Nephron (organoid): ENCODE results near the gene ABLIM3.

ENCODE experiments used
- H3K27ac Mint-ChIP-seq, 3 experiments: 2 replicates each; pipeline ENCODE4 v1.8.0; 2020; ENCODE audit warnings: mixed read lengths in 3 of 3, mild to moderate bottlenecking in 2 of 3, moderate library complexity in 1 of 3
- H3K27me3 Mint-ChIP-seq: 2 replicates; pipeline ENCODE4 v1.8.0; 2021; ENCODE audit warnings: low read depth, mild to moderate bottlenecking, moderate library complexity, mixed read lengths
- H3K36me3 Mint-ChIP-seq: 2 replicates; pipeline ENCODE4 v1.8.0; 2020; ENCODE audit warnings: low read depth, mixed read lengths
- H3K4me1 Mint-ChIP-seq: 2 replicates; pipeline ENCODE4 v1.8.0; 2020; ENCODE audit warnings: mixed read lengths
- H3K4me3 Mint-ChIP-seq, 3 experiments: 2 replicates each; pipeline ENCODE4 v1.8.0; 2020; ENCODE audit warnings: mild to moderate bottlenecking in 3 of 3, mixed read lengths in 3 of 3, moderate library complexity in 2 of 3
- H3K9me3 Mint-ChIP-seq: 2 replicates; pipeline ENCODE4 v1.8.0; 2020; ENCODE audit warnings: mixed read lengths
- CTCF ChIP-seq, 3 experiments: fragments of 200-600 bp; sonication (generic); IDR thresholded peaks; one replicate each; pipeline ENCODE4 v1.5.0; 2021; ENCODE audit warnings: antibody characterized with exemption in 3 of 3; ENCODE audit not compliant: unreplicated experiment in 3 of 3

Gene ABLIM3

GRCh38 chr5:149175346-149176105 lies 34.2 kb downstream of the ABLIM3 start:
- TF ChIP-seq CTCF (IDR thresholded peaks at IDR 0.05; ENCODE audit: unreplicated experiment in 3 of 3): no peak
- H3K27me3 Mint-ChIP-seq: peaks cover 7% of the 10 kb centered on the region
- no peaks in the 10 kb centered on the region for H3K9me3 Mint-ChIP-seq
- no peaks in the 10 kb centered on the region for H3K36me3 Mint-ChIP-seq
- H3K27ac Mint-ChIP-seq: no peak overlapping the region
- H3K4me3 Mint-ChIP-seq: no peak overlapping the region
- H3K4me1 Mint-ChIP-seq: peaks cover 29% of the 10 kb centered on the region

GRCh38 chr5:149177339-149177843 lies 36.1 kb downstream of the ABLIM3 start:
- TF ChIP-seq CTCF (IDR thresholded peaks at IDR 0.05; ENCODE audit: unreplicated experiment in 3 of 3): no peak
- no peak overlapping the region for H3K27ac Mint-ChIP-seq
- no peak overlapping the region for H3K4me3 Mint-ChIP-seq
- H3K4me1 Mint-ChIP-seq: peaks cover 36% of the 10 kb centered on the region
- H3K36me3 Mint-ChIP-seq: no peaks in the 10 kb centered on the region
- H3K27me3 Mint-ChIP-seq: peaks cover 14% of the 10 kb centered on the region
- H3K9me3 Mint-ChIP-seq: no peaks in the 10 kb centered on the region

GRCh38 chr5:149177911-149178565 lies 36.7 kb downstream of the ABLIM3 start:
- H3K27ac Mint-ChIP-seq: no peak overlapping the region
- H3K4me3 Mint-ChIP-seq: no peak overlapping the region
- peaks cover 10% of the 10 kb centered on the region for H3K27me3 Mint-ChIP-seq
- no peak for TF ChIP-seq CTCF (IDR thresholded peaks at IDR 0.05; ENCODE audit: unreplicated experiment in 3 of 3)
- peaks cover 30% of the 10 kb centered on the region for H3K4me1 Mint-ChIP-seq
- H3K36me3 Mint-ChIP-seq: no peaks in the 10 kb centered on the region
- H3K9me3 Mint-ChIP-seq: no peaks in the 10 kb centered on the region

GRCh38 chr5:149181732-149182131 lies 40.4 kb downstream of the ABLIM3 start:
- Mint-ChIP-seq H3K36me3 (no peaks in the 10 kb centered on the region), H3K4me3 (no peak overlapping the region), H3K27me3 (peaks cover 10% of the 10 kb centered on the region), H3K9me3 (no peaks in the 10 kb centered on the region), H3K4me1 (peaks cover 29% of the 10 kb centered on the region), H3K27ac (no peak overlapping the region)
- TF ChIP-seq CTCF (IDR thresholded peaks at IDR 0.05; ENCODE audit: unreplicated experiment in 3 of 3): no peak

- no peak for TF ChIP-seq CTCF (IDR thresholded peaks at IDR 0.05; ENCODE audit: unreplicated experiment in 3 of 3)
- Mint-ChIP-seq H3K27me3 (peaks cover 10% of the 10 kb centered on the region), H3K36me3 (no peaks in the 10 kb centered on the region), H3K9me3 (no peaks in the 10 kb centered on the region), H3K4me3 (no peak overlapping the region), H3K27ac (no peak overlapping the region), H3K4me1 (peaks cover 27% of the 10 kb centered on the region)
These were observed 40.9 kb downstream of the ABLIM3 start for GRCh38 chr5:149182241-149182640.
